ENCODE measurements around the gene TMTC1. TPM values are rescaled to one million over a fixed set of nuclear protein-coding genes. Genes with fewer than 3 reads are reported as not detected.

The TMTC1 gene
- total RNA-seq, 2 donors from 2014 or later, result 3.3 to 6.3 TPM

- Histone ChIP-seq H3K9me3 (no peaks in the 10 kb centered on the region), H3K27me3 (no peaks in the 10 kb centered on the region), H3K9ac (ENCODE audit: low read depth in 2 of 2, low read length in 2 of 2) (no peak overlapping the region), H3K36me3 (no peaks in the 10 kb centered on the region), H3K4me3 (no peak overlapping the region), H3K4me1 (no peaks in the 10 kb centered on the region), H3K27ac (no peak overlapping the region)
- no peak for TF ChIP-seq CTCF (IDR thresholded peaks at IDR 0.05)
- no peak for DNase-seq
- intact Hi-C loops (cut with DNase I), result no loop called here
Observed at GRCh38 chr12:29566441-29566840, 217.3 kb downstream of the TMTC1 start.

- Histone ChIP-seq H3K27me3 (no peaks in the 10 kb centered on the region), H3K4me3 (no peak overlapping the region), H3K9me3 (no peaks in the 10 kb centered on the region), H3K27ac (no peak overlapping the region), H3K36me3 (no peaks in the 10 kb centered on the region), H3K4me1 (no peaks in the 10 kb centered on the region), H3K9ac (ENCODE audit: low read depth in 2 of 2, low read length in 2 of 2) (no peak overlapping the region)
- DNase-seq, result no peak
- intact Hi-C loops (cut with DNase I), result no loop called here
- TF ChIP-seq CTCF (IDR thresholded peaks at IDR 0.05), result no peak
Observed at GRCh38 chr12:29565727-29566126, 218.0 kb downstream of the TMTC1 start.

GRCh38 chr12:29564925-29565324 is 218.8 kb downstream of the TMTC1 start:
- Histone ChIP-seq H3K27me3 (no peaks in the 10 kb centered on the region), H3K4me1 (no peaks in the 10 kb centered on the region), H3K27ac (no peak overlapping the region), H3K4me3 (no peak overlapping the region), H3K36me3 (no peaks in the 10 kb centered on the region), H3K9ac (ENCODE audit: low read depth in 2 of 2, low read length in 2 of 2) (no peak overlapping the region), H3K9me3 (no peaks in the 10 kb centered on the region)
- no peak for DNase-seq
- intact Hi-C loops (cut with DNase I), result no loop called here
- TF ChIP-seq CTCF (IDR thresholded peaks at IDR 0.05), result no peak

- no peaks in the 10 kb centered on the region for H3K4me1 ChIP-seq
- DNase-seq, result no peak
- H3K4me3 ChIP-seq, result no peak overlapping the region
- H3K27me3 ChIP-seq, result no peaks in the 10 kb centered on the region
- no peak overlapping the region for H3K9ac ChIP-seq (ENCODE audit: low read depth in 2 of 2, low read length in 2 of 2)
- H3K9me3 ChIP-seq, result no peaks in the 10 kb centered on the region
- no peaks in the 10 kb centered on the region for H3K36me3 ChIP-seq
- intact Hi-C loops (cut with DNase I), result no loop called here
- H3K27ac ChIP-seq, result peak overlapping the region; percentile 1
- no peak for TF ChIP-seq CTCF (IDR thresholded peaks at IDR 0.05)
Observed at GRCh38 chr12:29563636-29564035, 220.1 kb downstream of the TMTC1 start.

- Histone ChIP-seq H3K36me3 (no peaks in the 10 kb centered on the region), H3K27me3 (no peaks in the 10 kb centered on the region), H3K9me3 (no peaks in the 10 kb centered on the region), H3K27ac (no peak overlapping the region), H3K4me3 (no peak overlapping the region), H3K4me1 (no peaks in the 10 kb centered on the region), H3K9ac (ENCODE audit: low read depth in 2 of 2, low read length in 2 of 2) (no peak overlapping the region)
- intact Hi-C loops (cut with DNase I), result no loop called here
- no peak for TF ChIP-seq CTCF (IDR thresholded peaks at IDR 0.05)
- DNase-seq, result no peak
Observed at GRCh38 chr12:29563071-29563470, 220.7 kb downstream of the TMTC1 start.
